GM18520 (cell line): ENCODE measurements around the gene FNIP2.

Experiments used
- ATAC-seq: cut with Tn5 transposase; IDR thresholded peaks from one replicate; pipeline ENCODE4 v1.9.1; 2021; ENCODE audit not compliant: unreplicated experiment

The FNIP2 gene

GRCh38 chr4:158762553-158762952 lies 6.3 kb upstream of the FNIP2 start:
- no peak for ATAC-seq

GRCh38 chr4:158763462-158763861 lies 5.4 kb upstream of the FNIP2 start:
- no peak for ATAC-seq

GRCh38 chr4:158766434-158767044 lies 2.3 kb upstream of the FNIP2 start:
- no peak for ATAC-seq

GRCh38 chr4:158767451-158767850 lies 1.4 kb upstream of the FNIP2 start:
- no peak for ATAC-seq

GRCh38 chr4:158769175-158769921 lies 522 bp downstream of the FNIP2 start:
- ATAC-seq = peak; percentile 12

- no peak for ATAC-seq
These were observed 1.8 kb downstream of the FNIP2 start for GRCh38 chr4:158770671-158771070.

GRCh38 chr4:158771776-158772175 lies 3.0 kb downstream of the FNIP2 start:
- no peak for ATAC-seq

- ATAC-seq = no peak
These were observed 6.3 kb downstream of the FNIP2 start for GRCh38 chr4:158775091-158775651.

- no peak for ATAC-seq
These were observed 7.3 kb downstream of the FNIP2 start for GRCh38 chr4:158776106-158776505.

- peak; percentile 12 for ATAC-seq
These were observed 8.8 kb downstream of the FNIP2 start for GRCh38 chr4:158777423-158778155.

- peak; percentile 87 for ATAC-seq
These were observed 9.4 kb downstream of the FNIP2 start for GRCh38 chr4:158778156-158778711.

GRCh38 chr4:158778712-158779111 lies 9.9 kb downstream of the FNIP2 start:
- no peak for ATAC-seq

GRCh38 chr4:158781963-158782362 lies 13.1 kb downstream of the FNIP2 start:
- ATAC-seq = no peak

- ATAC-seq = peak; percentile 73
These were observed 13.9 kb downstream of the FNIP2 start for GRCh38 chr4:158782551-158783360.

- no peak for ATAC-seq
These were observed 15.0 kb downstream of the FNIP2 start for GRCh38 chr4:158783785-158784184.

GRCh38 chr4:158785718-158786117 lies 16.9 kb downstream of the FNIP2 start:
- no peak for ATAC-seq

- no peak for ATAC-seq
These were observed 17.3 kb downstream of the FNIP2 start for GRCh38 chr4:158786121-158786601.

- ATAC-seq = no peak
These were observed 18.1 kb downstream of the FNIP2 start for GRCh38 chr4:158786955-158787354.

GRCh38 chr4:158787709-158788475 lies 19.1 kb downstream of the FNIP2 start:
- ATAC-seq = no peak

GRCh38 chr4:158788516-158788915 lies 19.7 kb downstream of the FNIP2 start:
- ATAC-seq = no peak
